Naive thymus-derived CD4-positive, alpha-beta T cell (primary cell): Measurements from ENCODE around the gene MAP3K19. TPM values are rescaled to one million over a fixed set of nuclear protein-coding genes. Genes with fewer than 3 reads are reported as not detected.
"Not testable (repeated sequence)": the region's sequence is repeated elsewhere in the genome, so short reads cannot be mapped to it uniquely, and the experiment has no call there.

ENCODE experiments used
- ATAC-seq: fragments of 150-1000 bp; cut with Tn5 transposase; 2 replicates; pipeline ENCODE4 v1.10.0; 2021; ENCODE audit warnings: mild to moderate bottlenecking, moderate library complexity
- CTCF ChIA-PET: fragments of 350-600 bp; sonication (Branson Sonifier 250); formaldehyde crosslinking; loops from one replicate; lab custom pipeline; 2021; ENCODE audit warnings: antibody characterized with exemption; lab: Charles Lee
- POLR2A ChIA-PET: fragments of 350-600 bp; sonication (Branson Sonifier 250); formaldehyde crosslinking; loops from one replicate; lab custom pipeline; 2021; ENCODE audit warnings: antibody characterized with exemption, inconsistent platforms; lab: Charles Lee
- DNase-seq, 9 donors: peaks; one replicate each; pipeline versions ENCODE4 v3.0.0 to v3.0.0-alpha.2; 2020 to 2022; ENCODE audit warnings: mixed read lengths in 1 of 9
- H3K27ac ChIP-seq: one replicate; pipeline ENCODE4 v1.7.0; 2013; ENCODE audit warnings: mild to moderate bottlenecking, low read depth, low read length, moderate library complexity
- H3K27me3 ChIP-seq, 2 donors: one replicate each; pipeline ENCODE4 v1.7.0; 2013; ENCODE audit warnings: low read length in 2 of 2, mild to moderate bottlenecking in 2 of 2, moderate library complexity in 2 of 2; ENCODE audit not compliant: control insufficient read depth in 2 of 2, insufficient read depth in 2 of 2
- H3K36me3 ChIP-seq, 3 experiments: 1 replicate in 2 of 3; 2 replicates in 1 of 3; pipeline ENCODE4 v1.7.0; 2013; ENCODE audit warnings: low read length in 3 of 3, mild to moderate bottlenecking in 3 of 3, moderate library complexity in 1 of 3; ENCODE audit not compliant: insufficient read depth in 3 of 3, control insufficient read depth in 2 of 3
- H3K4me1 ChIP-seq, 2 donors: one replicate each; pipeline ENCODE4 v1.7.0; 2013; ENCODE audit warnings: low read length in 2 of 2, mild to moderate bottlenecking in 2 of 2, moderate library complexity in 1 of 2; ENCODE audit not compliant: control insufficient read depth in 2 of 2, insufficient read depth in 2 of 2
- H3K4me3 ChIP-seq: 2 replicates; pipeline ENCODE4 v1.7.0; 2013; ENCODE audit warnings: mild to moderate bottlenecking, low read length
- H3K9me3 ChIP-seq, 3 experiments: 1 replicate in 2 of 3; 2 replicates in 1 of 3; pipeline ENCODE4 v1.7.0; 2013; ENCODE audit warnings: low read length in 3 of 3; ENCODE audit not compliant: control insufficient read depth in 2 of 3
- H3K27ac Mint-ChIP-seq, 9 donors: one replicate each; pipeline ENCODE4 v1.8.0; 2020 to 2022; ENCODE audit warnings: mixed read lengths in 9 of 9, mild to moderate bottlenecking in 8 of 9, moderate library complexity in 5 of 9, inconsistent platforms in 2 of 9
- H3K27me3 Mint-ChIP-seq, 5 donors: one replicate each; pipeline ENCODE4 v1.8.0; 2021 to 2022; ENCODE audit warnings: mixed read lengths in 5 of 5, mild to moderate bottlenecking in 1 of 5
- H3K36me3 Mint-ChIP-seq, 5 donors: one replicate each; pipeline ENCODE4 v1.8.0; 2020 to 2022; ENCODE audit warnings: mixed read lengths in 5 of 5, mild to moderate bottlenecking in 3 of 5, inconsistent platforms in 1 of 5
- H3K4me1 Mint-ChIP-seq, 7 donors: one replicate each; pipeline ENCODE4 v1.8.0; 2020 to 2022; ENCODE audit warnings: mixed read lengths in 7 of 7, mild to moderate bottlenecking in 3 of 7, inconsistent platforms in 1 of 7
- H3K4me3 Mint-ChIP-seq, 10 donors: one replicate each; pipeline ENCODE4 v1.8.0; 2020 to 2022; ENCODE audit warnings: mild to moderate bottlenecking in 10 of 10, mixed read lengths in 10 of 10, moderate library complexity in 6 of 10, inconsistent platforms in 2 of 10
- H3K9me3 Mint-ChIP-seq, 11 donors: one replicate each; pipeline ENCODE4 v1.8.0; 2020 to 2022; ENCODE audit warnings: mixed read lengths in 11 of 11, mild to moderate bottlenecking in 4 of 11, inconsistent platforms in 1 of 11, moderate library complexity in 1 of 11
- intact Hi-C, 2 donors: fragments of 100-400 bp; cut with micrococcal nuclease; formaldehyde crosslinking; loops; one replicate each; pipeline ENCODE4 v1.15.1; 2023
- polyA plus RNA-seq, 2 donors: library from polyadenylated mRNA; unstranded; fragments of 300-500 nt; fragmentation: Illumina TruSeq; gene quantifications; one replicate each; pipeline ENCODE4 v1.2.3, GENCODE V29; 2021
- total RNA-seq, 6 experiments: library from RNA in 5 of 6; stranded (reverse) in 5 of 6; gene quantifications; 1 replicate in 5 of 6; 2 replicates in 1 of 6; pipeline ENCODE4 v1.2.3 and lab custom pipeline; 2021 to 2026

The MAP3K19 gene
- total and polyA plus RNA-seq, 7 experiments from 2014 or later = 0.64 TPM; not detected in 6

- ChIA-PET POLR2A (no interaction called here), CTCF (no interaction called here)
- Histone ChIP-seq H3K4me3 (no peak overlapping the region), H3K9me3 (no peaks in the 10 kb centered on the region), H3K4me1 (no peaks in the 10 kb centered on the region), H3K36me3 (peaks cover 0 to 44% (median 0%) of the 10 kb centered on the region in 3 experiments), H3K27ac (no peak overlapping the region), H3K27me3 (no peaks in the 10 kb centered on the region)
- peak overlapping the region in 4 of 9 donors; percentile 4 to 20 (median 14) for H3K27ac Mint-ChIP-seq
- no peak overlapping the region for H3K4me3 Mint-ChIP-seq
- H3K9me3 Mint-ChIP-seq = peaks cover 0 to 13% (median 0%) of the 10 kb centered on the region in 11 donors
- H3K4me1 Mint-ChIP-seq = peaks cover 2 to 29% (median 14%) of the 10 kb centered on the region in 7 donors
- DNase-seq (no peak), ATAC-seq (no peak)
- no peaks in the 10 kb centered on the region for H3K27me3 Mint-ChIP-seq
- H3K36me3 Mint-ChIP-seq = peaks cover 19 to 70% (median 55%) of the 10 kb centered on the region in 5 donors
- intact Hi-C loops = no loop called here
These were observed 44.4 kb upstream of the MAP3K19 start for GRCh38 chr2:135091681-135092080.

GRCh38 chr2:135089597-135089996, 42.4 kb upstream of the MAP3K19 start:
- H3K4me1 Mint-ChIP-seq = peaks cover 3 to 43% (median 28%) of the 10 kb centered on the region in 7 donors
- DNase-seq, H3K9me3 ChIP-seq, CTCF ChIA-PET, H3K4me1 ChIP-seq, H3K4me3 ChIP-seq, H3K27ac ChIP-seq, ATAC-seq, POLR2A ChIA-PET, H3K27me3 Mint-ChIP-seq, H3K27me3 ChIP-seq: not testable (repeated sequence)
- peaks cover 0 to 15% (median 0%) of the 10 kb centered on the region in 11 donors for H3K9me3 Mint-ChIP-seq
- peaks cover 13 to 64% (median 61%) of the 10 kb centered on the region in 5 donors for H3K36me3 Mint-ChIP-seq
- H3K36me3 ChIP-seq = peaks cover 0 to 30% (median 0%) of the 10 kb centered on the region in 3 experiments
- H3K27ac Mint-ChIP-seq = peak overlapping the region in 1 of 9 donors; percentile 29
- peak overlapping the region in 1 of 10 donors; percentile 18 for H3K4me3 Mint-ChIP-seq
- intact Hi-C loops = loop anchor here in 1 of 2 donors (5.0 kb wide), 1 partner anchor 37 kb away; the partner anchor contains the start of gene RAB3GAP1

- H3K36me3 ChIP-seq = peaks cover 0 to 9% (median 0%) of the 10 kb centered on the region in 3 experiments
- H3K27ac ChIP-seq = no peak overlapping the region
- H3K4me3 ChIP-seq = no peak overlapping the region
- no peak overlapping the region for H3K27ac Mint-ChIP-seq
- H3K4me1 Mint-ChIP-seq = peaks cover 5 to 48% (median 30%) of the 10 kb centered on the region in 7 donors
- intact Hi-C loops = loop anchor here in 1 of 2 donors (5.0 kb wide), 1 partner anchor 34 kb away; the partner anchor contains the start of gene RAB3GAP1
- H3K9me3 Mint-ChIP-seq = peaks cover 0 to 18% (median 3%) of the 10 kb centered on the region in 11 donors
- H3K4me1 ChIP-seq = no peaks in the 10 kb centered on the region
- DNase-seq (no peak), ATAC-seq (no peak)
- no peaks in the 10 kb centered on the region for H3K27me3 ChIP-seq
- H3K27me3 Mint-ChIP-seq = no peaks in the 10 kb centered on the region
- ChIA-PET CTCF (no interaction called here), POLR2A (no interaction called here)
- peaks cover 0 to 58% (median 57%) of the 10 kb centered on the region in 5 donors for H3K36me3 Mint-ChIP-seq
- H3K9me3 ChIP-seq = no peaks in the 10 kb centered on the region
- H3K4me3 Mint-ChIP-seq = no peak overlapping the region
These were observed 39.0 kb upstream of the MAP3K19 start for GRCh38 chr2:135086222-135086621.

GRCh38 chr2:135078417-135078816, 31.2 kb upstream of the MAP3K19 start:
- intact Hi-C loops = no loop called here
- no peak for ATAC-seq
- no peaks in the 10 kb centered on the region for H3K9me3 ChIP-seq
- no peaks in the 10 kb centered on the region for H3K27me3 ChIP-seq
- no peak for DNase-seq
- no peaks in the 10 kb centered on the region for H3K4me1 ChIP-seq
- ChIA-PET POLR2A (no interaction called here), CTCF (no interaction called here)
- Mint-ChIP-seq H3K9me3 (peaks cover 0 to 17% (median 0%) of the 10 kb centered on the region in 11 donors), H3K36me3 (peaks cover 6 to 67% (median 53%) of the 10 kb centered on the region in 5 donors), H3K4me1 (peaks cover 6 to 43% (median 38%) of the 10 kb centered on the region in 7 donors), H3K27me3 (no peaks in the 10 kb centered on the region), H3K27ac (no peak overlapping the region), H3K4me3 (no peak overlapping the region)
- peaks cover 0 to 17% (median 0%) of the 10 kb centered on the region in 3 experiments for H3K36me3 ChIP-seq
- no peak overlapping the region for H3K4me3 ChIP-seq
- H3K27ac ChIP-seq = no peak overlapping the region

GRCh38 chr2:135076556-135076955, 29.3 kb upstream of the MAP3K19 start:
- ChIA-PET CTCF (no interaction called here), POLR2A (no interaction called here)
- no peak for DNase-seq
- intact Hi-C loops = no loop called here
- ATAC-seq = no peak
- Histone ChIP-seq H3K4me3 (no peak overlapping the region), H3K27ac (no peak overlapping the region), H3K27me3 (no peaks in the 10 kb centered on the region), H3K36me3 (peaks cover 0 to 13% (median 0%) of the 10 kb centered on the region in 3 experiments), H3K9me3 (peaks cover 0 to 5% (median 3%) of the 10 kb centered on the region in 3 experiments), H3K4me1 (no peaks in the 10 kb centered on the region)
- Mint-ChIP-seq H3K9me3 (peaks cover 0 to 29% (median 6%) of the 10 kb centered on the region in 11 donors), H3K4me3 (no peak overlapping the region), H3K36me3 (peaks cover 14 to 65% (median 52%) of the 10 kb centered on the region in 5 donors), H3K27me3 (no peaks in the 10 kb centered on the region), H3K27ac (no peak overlapping the region), H3K4me1 (peaks cover 6 to 54% (median 45%) of the 10 kb centered on the region in 7 donors)

- Mint-ChIP-seq H3K9me3 (peaks cover 0 to 28% (median 6%) of the 10 kb centered on the region in 11 donors), H3K4me1 (peaks cover 2 to 51% (median 38%) of the 10 kb centered on the region in 7 donors), H3K27me3 (no peaks in the 10 kb centered on the region), H3K4me3 (no peak overlapping the region), H3K36me3 (peaks cover 10 to 59% (median 50%) of the 10 kb centered on the region in 5 donors), H3K27ac (peak overlapping the region in 5 of 9 donors; percentile 32 to 67 (median 58))
- Histone ChIP-seq H3K27me3 (no peaks in the 10 kb centered on the region), H3K27ac (no peak overlapping the region), H3K4me3 (no peak overlapping the region), H3K4me1 (peaks cover 0 to under 1% of the 10 kb centered on the region in 2 donors), H3K36me3 (peaks cover 0 to 8% (median 0%) of the 10 kb centered on the region in 3 experiments), H3K9me3 (peaks cover 0 to 5% (median 3%) of the 10 kb centered on the region in 3 experiments)
- intact Hi-C loops = no loop called here
- DNase-seq = no peak
- CTCF ChIA-PET = no interaction called here
- ATAC-seq = no peak
- POLR2A ChIA-PET = no interaction called here
These were observed 27.0 kb upstream of the MAP3K19 start for GRCh38 chr2:135074216-135074615.
